Stimulated activated CD8-positive, alpha-beta memory T cell treated with anti-CD3 and anti-CD28 coated beads, Interleukin-12 subunit alpha, Interleukin-12 subunit beta, amount 100 ng/mL, for 1 hour (primary cell): ENCODE data around the gene AUP1.

Experiments used
- DNase-seq: peaks from one replicate; pipeline ENCODE4 v3.0.0-alpha.2; 2020; ENCODE audit warnings: low read depth

AUP1 gene

DNA sequence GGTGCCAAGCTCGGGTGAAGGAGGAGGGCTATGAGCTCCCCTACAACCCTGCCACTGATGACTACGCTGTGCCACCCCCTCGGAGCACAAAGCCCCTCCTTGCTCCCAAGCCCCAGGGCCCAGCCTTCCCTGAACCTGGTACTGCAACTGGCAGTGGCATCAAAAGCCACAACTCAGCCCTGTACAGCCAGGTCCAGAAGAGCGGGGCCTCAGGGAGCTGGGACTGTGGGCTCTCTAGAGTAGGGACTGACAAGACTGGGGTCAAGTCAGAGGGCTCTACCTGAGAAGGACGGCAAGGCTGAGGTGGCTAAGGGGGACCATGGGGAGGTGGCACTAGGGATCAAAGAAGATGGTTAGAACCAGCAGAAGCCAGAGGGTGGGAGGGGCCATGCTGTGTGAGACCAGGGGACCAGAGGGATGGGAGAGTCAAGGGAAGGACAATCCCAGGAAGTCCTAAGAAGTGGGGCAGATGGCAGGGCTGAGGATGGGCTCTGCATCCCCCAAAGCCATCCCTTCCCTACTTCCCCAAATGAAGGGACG is 27.4 kb upstream of the AUP1 start:
- DNase-seq, result no peak

GRCh38 chr2:74556159-74556558 is 26.7 kb upstream of the AUP1 start:
- no peak for DNase-seq

DNA sequence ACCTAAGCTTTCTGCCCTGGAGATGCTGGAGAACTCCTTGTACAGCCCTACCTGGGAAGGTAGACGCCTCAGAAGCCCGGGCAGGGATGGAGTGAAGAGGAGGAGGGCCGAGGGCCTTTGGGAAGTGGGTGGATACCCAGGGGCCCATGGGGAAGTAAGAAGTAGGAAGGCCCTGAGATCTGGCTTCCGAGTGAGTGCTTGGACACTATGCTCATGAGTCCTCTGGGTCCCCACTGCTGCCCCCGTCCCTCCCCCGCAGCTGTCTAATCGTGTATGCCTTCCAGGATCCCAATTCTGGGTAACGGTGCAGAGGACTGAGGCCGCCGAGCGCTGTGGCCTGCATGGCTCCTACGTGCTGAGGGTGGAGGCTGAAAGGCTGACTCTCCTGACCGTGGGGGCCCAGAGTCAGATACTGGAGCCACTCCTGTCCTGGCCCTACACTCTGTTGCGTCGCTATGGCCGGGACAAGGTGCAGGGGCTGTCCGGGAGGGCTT is 26.2 kb upstream of the AUP1 start:
- no peak for DNase-seq

DNA sequence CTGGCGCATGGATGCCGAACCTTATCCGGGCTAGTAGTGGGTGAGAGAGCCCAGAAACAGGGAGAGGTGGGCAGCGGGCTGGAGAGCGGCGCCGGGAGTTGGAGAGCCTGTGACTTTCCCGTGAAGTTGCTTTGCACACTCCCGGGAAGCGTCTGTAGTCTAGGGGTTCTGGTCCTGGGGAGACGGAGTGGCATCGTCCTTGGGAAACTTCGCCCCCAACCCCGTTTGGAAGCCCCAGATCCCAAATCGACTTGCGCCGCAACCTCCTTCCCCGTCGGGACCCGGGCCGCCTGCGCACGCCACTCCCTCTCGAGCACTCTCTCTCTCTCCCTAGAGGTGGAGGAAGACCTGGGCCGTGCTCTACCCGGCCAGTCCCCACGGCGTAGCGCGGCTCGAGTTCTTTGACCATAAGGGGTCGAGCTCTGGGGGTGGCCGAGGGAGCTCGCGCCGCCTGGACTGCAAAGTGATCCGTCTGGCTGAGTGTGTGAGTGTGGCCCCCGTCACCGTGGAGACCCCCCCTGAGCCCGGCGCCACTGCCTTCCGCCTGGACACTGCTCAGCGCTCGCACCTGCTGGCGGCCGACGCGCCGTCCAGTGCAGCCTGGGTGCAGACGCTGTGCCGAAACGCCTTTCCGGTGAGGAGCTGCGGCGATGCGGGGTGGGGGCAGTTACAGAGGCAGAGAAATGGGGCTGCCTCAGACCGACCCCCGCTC is 25.5 kb upstream of the AUP1 start:
- peak; percentile 20 for DNase-seq

DNA sequence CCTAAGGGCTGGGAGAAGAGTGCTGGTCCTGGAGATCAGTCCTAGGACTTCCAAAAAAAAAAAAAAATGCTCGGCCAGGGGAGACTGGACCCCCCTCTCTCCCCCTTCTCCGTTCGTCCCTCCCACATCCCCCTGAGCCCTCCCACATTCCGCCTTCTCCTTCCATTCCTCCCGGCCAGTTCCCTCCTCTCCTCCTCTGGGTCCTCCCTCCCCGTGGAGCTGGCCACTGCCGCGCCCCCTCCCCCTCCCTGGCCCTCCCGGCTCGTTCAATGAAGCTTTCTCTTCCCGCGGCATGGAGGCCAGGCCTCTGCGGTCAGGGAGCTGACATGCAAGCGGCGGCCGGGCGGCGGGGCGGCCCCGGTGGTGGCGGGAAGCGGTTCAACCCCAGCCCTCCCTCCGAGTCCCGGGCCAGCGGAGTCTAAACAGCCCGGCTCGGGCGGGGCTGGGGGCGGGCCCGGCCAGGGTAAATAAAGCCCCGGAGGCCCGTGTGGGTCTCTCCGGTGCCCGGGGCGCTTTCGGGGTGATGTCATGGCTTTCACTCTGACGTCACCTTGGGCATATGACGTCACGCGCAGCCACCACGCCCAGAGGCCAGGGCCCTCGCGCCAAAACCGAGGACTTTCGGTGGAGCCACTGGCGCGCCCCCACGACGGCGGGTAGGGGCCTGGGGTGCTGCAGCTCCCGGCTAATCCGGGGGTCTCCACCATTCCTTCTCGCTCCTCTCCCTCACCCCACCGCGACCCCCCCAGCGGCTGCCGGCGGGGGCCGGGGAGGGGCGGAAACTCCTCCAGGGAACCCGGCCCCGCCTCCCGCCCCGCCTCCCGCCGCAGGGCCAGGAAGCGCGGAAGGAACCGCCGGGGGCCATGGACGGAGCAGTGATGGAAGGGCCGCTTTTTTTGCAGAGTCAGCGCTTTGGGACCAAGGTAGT is 24.6 kb upstream of the AUP1 start, which contains the start of the genes DOK1 and LOXL3:
Gene DOK1, plus strand, starts transcription at position 829 of the 928 bp plus-strand sequence. Its CDS starts 35 bp downstream, at position 864.
Gene LOXL3, minus strand, starts transcription at position 51 of the 928 bp plus-strand sequence. CDS start 1,308 bp downstream, outside the sequence.
- peak; percentile 69 for DNase-seq

DNA sequence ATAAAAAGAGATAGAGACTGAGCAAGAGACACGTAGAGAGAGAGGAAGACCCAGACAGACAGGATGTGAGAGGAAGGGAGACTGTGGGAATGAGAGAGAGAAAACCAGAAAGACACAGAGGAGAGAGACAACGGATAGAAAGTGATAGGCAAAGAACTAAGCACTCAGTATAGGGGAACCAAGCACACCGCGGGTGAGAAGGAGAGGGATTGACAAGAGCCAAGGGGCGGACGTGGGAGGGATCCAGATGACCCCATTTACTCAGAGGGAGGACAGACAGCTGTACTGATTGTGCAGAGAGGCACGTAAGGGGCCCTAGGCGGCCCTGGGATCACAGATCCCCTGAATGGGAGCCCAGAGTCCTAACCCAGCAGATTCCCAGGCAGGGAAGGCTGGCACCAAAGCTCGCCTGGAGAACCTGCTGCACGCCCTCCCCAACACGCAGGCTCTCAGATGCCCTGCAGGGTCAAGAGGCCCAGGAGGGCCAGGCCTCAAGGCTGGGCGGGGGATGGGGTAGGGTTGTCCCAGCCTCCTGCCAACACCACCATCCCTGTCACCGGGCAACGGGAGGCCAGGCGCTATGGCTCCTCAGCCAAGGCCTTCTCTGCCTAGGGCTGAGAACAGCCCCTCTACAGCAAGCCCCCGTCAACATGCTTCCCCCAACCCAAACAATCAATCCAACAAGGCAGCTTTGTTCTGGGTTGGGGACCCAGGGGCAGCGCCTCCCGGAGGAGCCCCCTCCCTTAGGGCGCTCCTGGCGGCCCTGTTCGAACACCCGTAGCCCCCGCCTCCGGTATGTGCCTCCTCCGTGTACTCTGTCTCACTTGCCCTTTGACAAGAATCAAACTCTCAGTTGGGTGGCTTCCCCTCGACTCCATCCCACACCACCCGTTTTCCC is 23.7 kb upstream of the AUP1 start:
- no peak for DNase-seq

GRCh38 chr2:74551942-74552913 is 22.7 kb upstream of the AUP1 start:
- DNase-seq, result no peak

GRCh38 chr2:74551530-74551929 is 22.0 kb upstream of the AUP1 start:
- DNase-seq, result no peak

- DNase-seq, result no peak
These were observed 20.7 kb upstream of the AUP1 start for GRCh38 chr2:74550231-74550630.

- no peak for DNase-seq
These were observed 19.7 kb upstream of the AUP1 start for GRCh38 chr2:74548900-74549826.

DNA sequence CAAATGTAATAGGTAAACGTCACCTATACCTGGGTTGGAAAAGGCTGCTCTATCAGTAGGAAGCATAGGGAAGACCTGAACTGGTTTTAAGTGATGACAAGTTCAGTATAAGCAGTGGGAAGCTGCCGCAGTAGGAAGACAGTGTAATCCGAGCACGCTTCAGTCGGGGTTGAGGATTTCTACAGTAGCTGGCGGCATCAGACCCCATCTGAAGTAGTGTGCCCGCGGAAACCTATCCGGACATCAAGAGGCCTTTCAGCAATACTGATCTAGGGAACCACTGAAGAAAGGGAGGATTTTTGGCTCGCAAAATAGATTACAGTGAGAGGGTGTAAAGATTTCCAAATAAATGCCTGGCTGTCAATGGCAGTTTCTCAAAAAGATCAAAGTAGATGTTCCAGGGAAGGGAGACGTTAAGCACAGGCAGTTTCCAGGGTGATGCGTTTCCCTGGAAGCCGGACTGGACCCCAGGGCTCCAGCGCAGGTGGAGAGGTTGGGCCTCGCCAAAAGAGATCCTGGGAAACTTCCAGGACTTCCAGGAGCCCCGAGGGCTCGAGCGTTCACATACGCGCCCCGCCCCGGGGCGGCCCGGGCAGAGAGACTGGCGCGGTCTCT is 18.9 kb upstream of the AUP1 start:
- no peak for DNase-seq

DNA sequence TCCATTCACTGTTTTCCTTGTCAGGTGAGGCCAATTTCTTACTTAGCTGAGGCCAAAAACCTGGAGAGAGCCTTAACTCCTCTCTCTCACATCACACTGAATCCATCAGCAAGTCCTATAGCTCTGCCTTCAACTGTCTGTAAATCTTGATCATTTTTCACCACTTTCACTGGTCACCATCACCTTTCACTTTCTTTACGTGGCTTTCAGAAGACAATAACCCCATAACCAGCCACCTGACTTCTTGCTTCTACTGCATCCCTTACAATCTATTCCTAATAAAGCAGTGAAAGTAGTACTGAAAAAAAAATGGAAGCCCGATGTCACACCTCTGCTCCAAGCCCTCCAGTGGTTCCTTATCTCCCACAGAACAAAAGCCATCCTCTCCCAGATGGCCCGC is 16.5 kb upstream of the AUP1 start:
- no peak for DNase-seq

DNA sequence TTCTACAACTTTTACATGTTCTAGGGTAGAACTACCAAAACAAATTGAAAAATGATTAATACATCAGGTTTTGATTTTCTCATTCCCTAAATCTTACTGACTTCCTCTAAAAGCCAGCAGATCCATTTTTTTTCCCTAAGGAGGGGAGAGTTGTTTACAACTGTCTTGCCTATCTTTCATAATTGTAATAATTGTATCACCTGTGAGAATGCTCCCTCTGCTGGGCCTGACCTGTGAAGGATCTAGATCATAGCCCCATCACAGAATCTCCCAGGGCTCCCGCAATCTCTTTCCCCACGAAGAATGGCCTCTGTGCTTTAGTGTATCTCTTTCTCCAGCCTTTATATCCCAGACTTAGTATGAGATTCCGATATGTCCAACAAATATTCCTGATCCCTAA is 15.1 kb upstream of the AUP1 start:
- DNase-seq, result no peak

GRCh38 chr2:74542978-74543377 is 13.5 kb upstream of the AUP1 start:
- no peak for DNase-seq

- DNase-seq, result no peak
These were observed 10.8 kb upstream of the AUP1 start for GRCh38 chr2:74540291-74540690.

DNA sequence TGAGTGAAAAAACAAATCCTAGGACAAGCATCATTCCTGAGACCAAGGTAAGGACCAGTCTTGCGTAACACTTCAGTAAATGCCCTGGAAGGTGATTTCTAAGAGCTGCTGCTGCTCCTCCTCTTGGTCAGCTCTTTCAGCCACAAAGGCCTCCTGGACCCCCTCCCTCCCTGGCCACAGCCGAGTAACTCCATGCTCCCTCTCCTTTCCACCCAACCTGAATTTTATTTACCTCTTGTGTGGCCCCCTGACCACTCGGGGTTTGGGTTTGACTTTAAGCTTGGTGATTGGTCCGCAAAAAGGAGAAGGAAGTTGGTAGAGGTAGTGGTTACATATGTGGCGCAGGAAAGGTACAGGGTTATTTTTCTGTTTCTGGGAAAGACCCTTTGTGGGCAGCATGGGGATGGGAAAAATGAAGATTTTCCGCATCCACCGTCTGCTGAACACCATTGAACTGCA is 9.4 kb upstream of the AUP1 start:
- no peak for DNase-seq

GRCh38 chr2:74537140-74537539 is 7.6 kb upstream of the AUP1 start:
- no peak for DNase-seq

- DNase-seq, result no peak
These were observed 6.9 kb upstream of the AUP1 start for GRCh38 chr2:74536166-74536950.
